SU-DHL-6 (cell line): Measurements from ENCODE around the gene KIF5C.

Source experiments
- CTCF ChIP-seq: fragments of 200-600 bp; sonication (generic); IDR thresholded peaks from one replicate; pipeline ENCODE4 v1.5.1; 2017; ENCODE audit warnings: antibody characterized with exemption, mild to moderate bottlenecking, low read length, moderate library complexity; ENCODE audit not compliant: insufficient read depth, poor library complexity, severe bottlenecking
- EZH2phosphoT487 ChIP-seq: fragments of 200-600 bp; sonication (generic), shearing (Covaris generic); conservative IDR thresholded peaks from 2 replicates; pipeline ENCODE4 v1.6.1; 2018; ENCODE audit warnings: mild to moderate bottlenecking, antibody characterized with exemption, low read length, moderate library complexity, mixed read lengths

DNA sequence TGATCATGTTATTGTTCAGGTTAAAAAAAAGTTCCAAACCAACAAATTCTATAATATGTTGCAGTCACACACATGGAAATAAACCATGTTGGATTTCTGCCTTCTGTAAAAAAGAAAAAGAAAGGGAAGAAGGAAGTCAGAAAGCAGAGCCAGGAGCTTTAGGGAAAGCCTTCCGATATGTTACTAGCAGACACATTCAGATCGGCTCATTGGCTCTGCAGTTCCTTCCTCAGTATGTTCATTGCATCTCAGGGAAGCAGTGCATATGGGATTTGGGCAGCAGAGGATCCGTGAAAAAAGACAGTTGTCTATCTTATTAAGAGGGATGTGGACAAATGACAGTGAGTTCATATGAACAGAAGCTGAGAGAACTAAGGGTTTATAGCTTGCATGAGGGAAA lies 68.1 kb downstream of the KIF5C start:
- TF ChIP-seq CTCF (no peak), EZH2phosphoT487 (no peak)
